SU-DHL-6 (cell line): ENCODE measurements around the gene C7.

ENCODE experiments used
- EZH2phosphoT487 ChIP-seq: fragments of 200-600 bp; sonication (generic), shearing (Covaris generic); conservative IDR thresholded peaks from 2 replicates; pipeline ENCODE4 v1.6.1; 2018; ENCODE audit warnings: mild to moderate bottlenecking, antibody characterized with exemption, low read length, moderate library complexity, mixed read lengths
- TF ChIP-seq, protein P1 (sequence below): fragments of 200-600 bp; sonication (generic); IDR thresholded peaks from one replicate; pipeline ENCODE4 v1.5.1; 2017; ENCODE audit warnings: antibody characterized with exemption, mild to moderate bottlenecking, low read length, moderate library complexity; ENCODE audit not compliant: insufficient read depth, poor library complexity, severe bottlenecking

DNA sequence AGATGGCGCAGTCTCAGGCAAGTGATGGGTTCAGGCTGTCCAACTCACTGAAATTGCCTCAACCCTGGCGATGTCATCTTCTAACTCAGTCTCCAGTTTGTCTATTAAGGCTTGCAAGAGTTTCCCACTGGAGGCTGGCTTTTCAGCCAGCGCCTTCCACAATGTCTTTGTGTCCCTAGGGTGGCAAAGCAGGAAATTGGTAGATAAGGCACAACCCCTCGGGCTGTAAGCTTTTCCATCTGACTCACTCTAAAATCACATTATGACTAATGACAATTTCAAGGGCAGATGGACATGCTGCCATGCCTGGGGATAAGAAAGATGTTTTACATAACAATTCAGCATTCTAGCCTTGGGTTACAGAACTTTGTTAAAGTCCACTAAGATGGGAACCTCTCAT is 99.9 kb downstream of the C7 start:
- TF ChIP-seq, protein P1, sequence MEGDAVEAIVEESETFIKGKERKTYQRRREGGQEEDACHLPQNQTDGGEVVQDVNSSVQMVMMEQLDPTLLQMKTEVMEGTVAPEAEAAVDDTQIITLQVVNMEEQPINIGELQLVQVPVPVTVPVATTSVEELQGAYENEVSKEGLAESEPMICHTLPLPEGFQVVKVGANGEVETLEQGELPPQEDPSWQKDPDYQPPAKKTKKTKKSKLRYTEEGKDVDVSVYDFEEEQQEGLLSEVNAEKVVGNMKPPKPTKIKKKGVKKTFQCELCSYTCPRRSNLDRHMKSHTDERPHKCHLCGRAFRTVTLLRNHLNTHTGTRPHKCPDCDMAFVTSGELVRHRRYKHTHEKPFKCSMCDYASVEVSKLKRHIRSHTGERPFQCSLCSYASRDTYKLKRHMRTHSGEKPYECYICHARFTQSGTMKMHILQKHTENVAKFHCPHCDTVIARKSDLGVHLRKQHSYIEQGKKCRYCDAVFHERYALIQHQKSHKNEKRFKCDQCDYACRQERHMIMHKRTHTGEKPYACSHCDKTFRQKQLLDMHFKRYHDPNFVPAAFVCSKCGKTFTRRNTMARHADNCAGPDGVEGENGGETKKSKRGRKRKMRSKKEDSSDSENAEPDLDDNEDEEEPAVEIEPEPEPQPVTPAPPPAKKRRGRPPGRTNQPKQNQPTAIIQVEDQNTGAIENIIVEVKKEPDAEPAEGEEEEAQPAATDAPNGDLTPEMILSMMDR, result no peak
- TF ChIP-seq EZH2phosphoT487, result no peak
